NCI-H82 (cell line): ENCODE measurements around the gene CLCNKB.

ENCODE experiments used
- DNase-seq: peaks from one replicate; lab custom pipeline; 2025; lab: John Stamatoyannopoulos, UW

Gene CLCNKB

DNA sequence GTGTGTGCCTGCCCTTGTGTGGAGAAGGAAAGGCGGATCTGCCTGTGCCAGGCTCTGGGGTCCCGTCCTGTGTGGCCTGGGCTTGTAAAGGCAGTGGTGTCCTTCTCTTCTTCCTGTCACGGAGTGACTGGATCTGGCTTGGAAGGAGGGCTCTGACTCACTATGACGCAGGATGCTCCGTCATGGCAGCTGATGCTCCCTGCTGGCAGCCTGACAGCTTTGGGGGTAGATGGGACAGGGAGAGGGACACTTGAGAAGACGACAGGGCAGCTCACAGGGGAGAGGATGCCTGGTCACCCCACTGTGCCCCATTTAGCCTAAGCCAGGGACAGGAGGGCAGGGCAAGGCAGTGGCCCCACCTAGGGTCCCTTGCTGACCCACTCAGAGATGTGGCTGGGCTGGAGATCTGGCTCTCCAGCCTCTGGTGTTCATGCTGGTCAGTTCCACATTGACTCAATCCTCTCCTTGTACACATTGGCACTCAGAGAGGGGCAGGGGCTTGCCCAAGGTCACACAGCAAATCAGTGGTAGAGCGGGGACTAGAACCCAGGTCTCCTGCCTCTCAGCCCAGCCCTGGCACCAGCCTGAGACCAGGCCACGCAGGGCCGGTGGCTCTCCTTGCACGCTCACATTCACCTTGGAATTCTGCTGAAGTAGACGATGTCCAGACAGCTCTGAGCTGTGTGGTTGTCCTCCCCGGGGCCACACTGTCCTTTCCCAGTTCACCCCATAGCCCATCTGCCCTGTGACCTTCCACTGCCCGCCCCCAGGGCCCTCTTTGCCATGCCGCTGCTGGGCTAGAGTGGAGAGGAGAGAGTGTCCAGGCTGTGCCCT, 32.7 kb downstream of the CLCNKB start:
- no peak for DNase-seq

DNA sequence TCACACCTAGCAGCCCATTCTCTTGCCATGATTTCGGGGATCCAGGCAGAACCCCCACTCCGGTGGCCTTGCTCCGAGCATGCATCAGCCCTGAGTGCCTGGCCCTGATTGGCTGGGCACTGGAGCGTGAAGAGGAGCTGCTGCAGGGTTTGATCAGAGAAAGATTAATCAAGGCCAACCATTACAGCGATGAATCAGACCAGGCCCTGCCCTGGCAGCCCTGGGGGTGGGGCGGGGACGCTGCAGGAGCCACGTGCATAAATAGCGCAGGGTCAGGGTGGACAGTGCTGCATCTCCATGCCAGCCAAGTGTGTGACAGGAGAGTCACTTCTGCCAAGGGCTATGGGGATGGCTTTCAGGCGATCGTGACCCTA, 33.3 kb downstream of the CLCNKB start:
- peak; percentile 50 for DNase-seq

DNA sequence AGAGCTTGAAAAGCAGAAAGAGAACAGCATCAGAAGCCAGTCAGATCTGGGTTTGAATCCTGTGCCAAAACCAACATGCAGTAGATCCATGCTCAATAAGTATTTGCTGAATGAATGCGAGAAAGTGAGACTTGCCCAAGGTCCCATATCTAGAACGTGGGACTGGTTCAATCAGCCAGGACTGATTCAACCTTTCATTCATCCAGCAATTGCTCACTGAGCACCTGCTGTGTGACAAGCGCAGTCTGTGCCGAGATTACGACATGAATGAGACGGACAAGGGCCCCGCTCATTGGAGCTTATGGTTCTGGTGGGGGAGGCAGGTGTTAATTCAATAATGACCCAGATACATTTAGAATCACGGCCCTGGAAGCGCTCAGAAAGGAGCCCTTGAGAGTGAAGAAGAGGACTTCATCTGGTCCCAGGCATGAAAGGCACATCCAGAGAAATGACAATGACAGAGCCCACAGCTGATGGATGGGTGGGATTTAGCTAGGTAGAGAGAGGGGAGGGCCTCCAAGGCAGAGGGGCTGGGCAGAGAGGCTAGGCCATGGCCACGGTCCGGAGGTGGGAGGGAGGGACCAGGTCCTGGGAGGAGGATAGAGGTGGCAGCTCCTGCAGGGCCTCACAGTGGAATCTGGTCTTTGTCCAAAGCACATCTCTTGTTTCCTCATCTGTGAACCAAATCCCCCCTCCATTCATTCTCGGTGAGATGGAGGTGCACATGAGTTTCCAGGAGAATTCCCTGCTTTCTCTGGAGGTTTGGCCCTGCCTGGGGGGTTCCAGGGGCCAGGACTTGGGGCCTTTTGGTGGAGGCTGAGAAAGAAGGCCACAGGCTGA, 34.0 kb downstream of the CLCNKB start:
- DNase-seq, result no peak

DNA sequence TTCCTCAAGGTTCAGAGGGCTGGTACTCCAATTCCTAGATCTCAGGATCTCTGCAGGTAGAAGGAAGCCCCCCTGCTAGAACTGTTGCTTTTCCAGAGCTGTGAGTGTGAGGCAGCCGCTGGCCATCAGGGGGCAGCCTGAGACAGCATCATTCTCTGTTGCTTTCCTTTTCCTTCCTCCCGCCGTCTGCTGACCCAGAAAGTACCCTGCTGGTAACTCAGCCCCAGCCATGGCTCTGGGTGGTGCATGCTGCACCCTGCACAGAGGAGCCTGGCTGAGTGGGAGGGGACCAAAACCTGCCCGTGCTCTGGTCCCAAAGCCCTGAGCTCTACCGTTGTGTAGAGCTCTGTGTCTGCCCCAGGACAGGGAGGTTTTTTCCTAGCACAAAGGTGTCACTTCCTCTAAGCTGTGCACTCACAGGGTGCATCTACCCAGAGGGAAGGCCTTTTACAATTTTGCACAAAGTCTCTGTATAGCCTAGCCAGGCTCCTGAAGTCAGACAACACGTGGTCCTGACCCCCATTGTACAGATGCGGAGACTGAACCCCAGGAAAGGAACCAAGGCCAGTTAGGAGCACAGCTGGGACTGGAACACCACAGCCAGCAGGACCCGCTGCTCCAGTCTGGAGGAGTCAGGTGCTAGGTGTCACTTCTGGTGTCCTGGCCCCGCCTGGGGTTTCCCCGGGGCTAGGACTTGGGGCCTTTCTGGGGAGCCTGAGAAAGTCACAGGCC, 35.5 kb downstream of the CLCNKB start:
- DNase-seq, result peak; percentile 89

DNA sequence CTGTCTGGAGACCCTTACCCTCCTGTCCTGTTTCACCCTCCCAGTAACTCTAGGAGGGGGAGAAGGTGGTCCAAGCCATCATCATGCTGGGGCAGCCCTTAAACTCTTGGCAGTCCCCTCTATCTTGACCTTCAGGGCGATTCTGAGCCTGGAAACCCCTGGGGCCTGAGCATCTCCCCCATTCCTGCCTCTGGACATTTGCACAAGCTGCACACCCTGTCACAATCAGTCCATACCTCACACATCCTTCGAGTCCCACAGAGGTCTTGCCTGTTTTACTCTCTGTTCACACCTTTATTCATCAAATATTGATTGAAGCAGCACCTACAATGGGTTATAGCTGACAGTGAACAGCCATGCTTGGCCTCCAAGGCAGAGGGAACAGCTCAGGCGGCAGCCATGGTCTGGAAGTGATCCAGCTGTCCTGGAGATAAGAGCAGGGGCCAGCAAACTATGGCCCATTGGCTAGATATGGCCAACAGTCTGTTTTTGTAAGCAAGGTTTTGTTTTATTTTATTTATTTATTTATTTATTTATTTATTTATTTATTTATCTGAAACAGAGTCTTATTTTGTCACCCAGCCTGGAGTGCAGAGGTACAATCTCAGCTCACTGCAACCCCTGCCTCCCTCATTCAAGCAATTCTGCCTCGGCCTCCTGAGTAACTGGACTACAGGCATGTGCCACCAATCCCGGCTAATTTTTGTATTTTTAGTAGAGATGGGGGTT, 37.0 kb downstream of the CLCNKB start:
- no peak for DNase-seq

DNA sequence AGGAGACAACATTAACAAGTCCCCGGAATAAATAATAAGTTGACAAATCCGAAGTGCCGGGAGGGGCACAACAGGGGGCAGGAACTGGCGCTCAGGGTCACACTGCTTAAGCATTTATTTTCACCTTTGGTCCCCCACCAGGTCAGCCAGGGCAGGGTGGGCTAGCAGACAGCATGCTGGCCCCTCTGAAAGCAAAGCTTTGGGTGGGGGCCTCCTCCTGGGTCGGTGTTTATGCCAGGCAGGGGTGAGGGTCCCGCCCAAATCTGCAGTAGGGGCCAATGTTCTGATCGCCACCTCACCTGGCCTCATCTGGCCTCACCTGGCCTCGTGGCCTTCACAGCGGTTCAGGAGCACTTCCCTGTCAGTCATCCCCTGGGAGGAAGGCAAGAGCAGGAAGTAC, 38.1 kb downstream of the CLCNKB start:
- DNase-seq, result no peak

DNA sequence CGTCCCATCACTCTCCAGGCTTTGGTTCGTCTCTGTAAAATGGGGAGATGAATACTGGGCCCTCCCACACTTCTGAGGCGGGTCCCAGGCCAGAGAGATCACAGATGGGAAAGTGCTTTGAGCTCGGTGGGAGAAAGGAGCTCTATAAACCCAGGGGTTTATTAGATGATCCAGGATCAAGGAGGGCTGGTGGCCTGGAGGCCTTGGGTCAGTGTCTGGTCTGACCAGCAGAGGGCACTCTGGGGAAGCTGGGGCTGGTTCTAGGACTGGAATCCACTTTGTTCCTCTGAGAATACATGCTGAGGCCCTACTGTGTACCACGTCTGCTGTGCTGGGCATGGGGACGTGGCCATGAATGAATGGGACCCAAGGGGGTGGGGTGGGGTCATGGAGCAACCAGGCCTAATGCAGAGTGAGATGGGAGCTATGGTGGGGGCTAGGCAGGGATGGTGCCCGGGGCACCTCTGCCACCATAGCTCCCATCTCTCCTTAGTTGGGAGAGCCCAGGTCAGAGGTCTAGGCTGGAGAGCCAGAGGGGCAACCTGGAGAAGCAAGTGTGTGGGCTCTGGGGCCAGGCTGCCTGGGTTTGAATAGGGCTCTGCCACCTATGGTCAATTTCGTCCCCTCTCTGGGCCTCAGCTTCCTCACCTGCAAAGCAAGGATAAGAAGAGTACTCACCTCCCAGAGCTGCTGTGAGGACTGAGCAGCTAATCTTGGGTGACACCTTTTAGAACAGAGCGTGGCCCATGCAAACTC, 38.9 kb downstream of the CLCNKB start:
- peak; percentile 91 for DNase-seq

DNA sequence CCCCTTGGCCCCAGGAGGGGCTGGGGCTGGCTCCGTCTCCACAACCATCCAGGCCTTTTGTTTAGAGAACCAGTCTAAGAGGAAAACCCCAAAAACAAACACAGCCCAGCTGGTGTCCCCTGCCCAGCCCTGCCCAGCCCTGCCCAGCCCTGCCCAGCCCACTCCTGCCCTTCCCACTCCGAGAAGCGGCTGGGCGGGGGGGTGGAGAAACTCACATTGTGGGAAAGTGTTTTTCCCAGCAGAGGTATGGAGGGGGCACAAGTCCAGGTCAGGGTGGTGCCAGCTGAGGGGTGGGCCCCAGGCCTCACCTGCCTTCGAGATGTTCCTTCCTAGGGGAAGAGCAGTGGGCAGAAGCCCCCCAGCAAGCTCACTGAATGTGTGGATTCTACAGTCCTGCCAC, 39.9 kb downstream of the CLCNKB start:
- DNase-seq, result no peak

DNA sequence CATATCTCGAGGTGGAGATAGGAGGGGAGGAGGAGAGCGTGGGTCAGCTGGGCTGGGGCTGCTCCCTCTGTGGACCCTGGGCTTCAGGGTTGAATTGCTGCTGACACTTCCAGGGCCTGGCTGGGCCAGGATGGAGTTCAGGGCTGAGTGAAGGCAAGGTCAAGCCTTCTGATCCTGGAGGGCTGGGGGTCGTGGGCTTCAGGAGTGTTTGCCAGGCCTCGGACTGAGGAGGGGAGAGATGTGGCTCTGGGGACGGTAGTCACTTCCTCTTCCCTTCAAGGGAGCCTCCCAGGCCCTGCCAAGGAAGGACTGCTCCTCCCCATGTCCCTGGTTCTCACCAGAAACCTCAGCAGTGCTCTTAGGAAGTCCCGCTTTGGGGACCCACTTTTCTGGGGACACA, 41.9 kb downstream of the CLCNKB start:
- no peak for DNase-seq

DNA sequence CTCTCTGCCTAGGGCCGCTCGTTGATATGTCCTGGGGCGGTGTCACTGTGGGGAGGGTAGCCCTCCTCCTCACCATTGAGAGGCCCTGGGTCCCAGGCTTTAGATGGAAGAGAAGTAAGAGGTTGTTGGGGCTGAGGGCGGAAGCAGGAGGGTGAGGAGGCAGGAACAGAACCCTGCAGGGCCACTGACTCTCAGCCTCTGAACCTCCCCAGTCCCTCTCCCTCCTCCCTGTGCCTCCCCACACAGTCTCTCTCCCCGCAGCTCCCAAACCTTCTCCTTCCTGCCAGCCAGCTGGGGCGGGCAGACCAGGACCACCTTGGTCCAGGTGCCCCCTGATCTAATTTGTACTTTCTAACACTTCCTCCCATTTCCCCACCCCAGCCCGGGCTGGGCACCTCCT, 44.2 kb downstream of the CLCNKB start:
- DNase-seq, result no peak

DNA sequence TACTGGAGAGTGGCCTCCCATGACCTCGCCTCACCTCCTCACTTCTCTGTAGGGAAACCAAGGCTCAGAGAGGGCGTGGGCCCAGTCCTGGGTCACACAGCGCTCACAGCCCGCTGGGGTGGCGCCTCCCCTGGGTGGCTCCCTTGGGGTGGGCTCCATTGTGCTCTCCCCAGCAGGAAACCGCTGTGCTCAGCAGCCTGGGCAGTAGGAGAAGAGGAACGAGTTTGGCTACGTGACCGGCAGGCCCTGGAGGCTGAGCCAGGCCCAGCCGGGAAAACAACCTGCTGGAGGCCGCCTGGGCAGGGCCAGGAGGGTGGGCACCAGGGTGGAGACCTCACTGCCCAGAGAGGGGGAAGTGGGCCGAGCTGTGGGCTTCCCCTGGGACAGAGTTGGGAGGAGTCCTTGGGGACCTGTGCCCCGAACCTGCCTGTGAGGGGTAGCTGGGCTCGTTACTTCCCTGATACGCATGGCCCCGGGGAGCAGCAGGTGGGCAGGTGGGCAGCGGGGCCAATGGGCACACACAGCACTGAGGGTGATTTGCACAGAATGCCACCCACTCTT, 44.8 kb downstream of the CLCNKB start:
- DNase-seq, result no peak

DNA sequence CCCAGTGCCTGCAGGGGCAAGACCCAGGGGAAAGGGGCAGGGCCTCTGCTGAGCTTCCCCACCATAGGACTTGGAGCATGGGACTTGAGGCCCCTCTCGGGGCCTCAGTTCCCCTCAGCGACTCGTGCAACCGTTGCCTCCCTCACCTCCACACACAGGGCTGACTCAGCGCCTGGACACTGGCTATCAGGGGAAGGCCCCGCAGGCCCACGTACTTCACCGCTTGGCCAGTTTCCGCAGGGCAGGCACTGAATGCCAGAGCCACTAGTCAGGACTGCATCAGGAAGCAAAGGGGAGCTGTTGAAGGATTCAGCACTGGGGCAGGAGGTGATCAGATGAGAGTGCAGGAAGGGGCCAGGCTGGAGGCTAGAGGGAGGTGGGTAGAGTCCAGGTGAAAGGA, 45.4 kb downstream of the CLCNKB start:
- DNase-seq, result no peak

DNA sequence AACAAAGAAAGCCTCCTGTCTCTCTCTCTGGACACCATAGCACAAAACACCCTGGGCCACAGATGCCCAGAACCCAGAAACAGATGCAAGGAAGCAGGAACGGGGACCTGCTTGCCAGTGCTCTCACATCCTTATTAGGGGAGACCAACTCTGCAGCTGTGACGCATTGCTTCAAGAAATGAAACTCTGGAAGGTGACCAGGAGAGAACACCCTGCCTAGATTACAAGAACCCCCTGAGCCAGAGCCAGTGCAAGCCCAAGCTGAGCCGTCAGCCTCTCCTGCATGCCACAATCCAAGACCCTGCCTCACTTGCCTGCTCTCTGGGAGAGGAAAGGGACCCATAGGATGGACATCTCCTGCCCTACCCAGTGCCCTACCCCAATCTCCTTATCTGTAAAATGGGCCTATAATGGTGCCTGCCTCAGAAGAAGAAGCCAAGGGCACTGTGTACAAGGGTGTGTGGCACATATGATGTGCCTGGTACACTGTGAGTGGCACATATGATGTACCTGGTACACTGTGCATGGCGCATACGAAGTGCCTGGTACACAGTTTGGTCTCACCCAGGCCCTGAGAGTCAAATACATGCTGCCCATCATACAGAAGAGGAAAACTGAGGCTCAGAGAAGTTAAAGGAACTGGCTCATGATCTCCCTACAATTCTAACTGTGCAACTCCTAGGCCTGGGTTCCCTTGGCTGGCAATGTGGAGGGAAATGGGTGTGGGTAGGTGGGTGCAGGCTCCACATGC, 46.7 kb downstream of the CLCNKB start:
- no peak for DNase-seq

DNA sequence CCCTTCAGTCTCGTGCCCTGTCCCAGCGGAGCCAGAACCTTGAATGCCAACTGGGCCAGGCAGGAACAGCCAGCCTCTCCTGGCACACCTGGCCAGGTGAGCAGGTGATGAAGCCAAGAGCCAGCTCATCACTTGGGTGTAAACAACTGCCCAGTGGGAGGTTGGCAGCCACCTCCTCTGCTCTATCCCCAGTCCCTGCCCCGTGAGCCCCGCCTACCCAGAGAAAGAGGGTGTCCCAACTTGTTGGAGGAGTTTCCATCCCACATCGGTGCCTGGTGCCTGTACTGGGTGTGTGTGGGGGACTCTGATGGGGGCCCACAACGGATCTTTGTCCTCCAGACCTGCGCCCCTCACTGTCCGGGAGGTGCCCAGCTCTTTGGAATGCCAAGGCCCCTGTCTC, 47.7 kb downstream of the CLCNKB start:
- no peak for DNase-seq

DNA sequence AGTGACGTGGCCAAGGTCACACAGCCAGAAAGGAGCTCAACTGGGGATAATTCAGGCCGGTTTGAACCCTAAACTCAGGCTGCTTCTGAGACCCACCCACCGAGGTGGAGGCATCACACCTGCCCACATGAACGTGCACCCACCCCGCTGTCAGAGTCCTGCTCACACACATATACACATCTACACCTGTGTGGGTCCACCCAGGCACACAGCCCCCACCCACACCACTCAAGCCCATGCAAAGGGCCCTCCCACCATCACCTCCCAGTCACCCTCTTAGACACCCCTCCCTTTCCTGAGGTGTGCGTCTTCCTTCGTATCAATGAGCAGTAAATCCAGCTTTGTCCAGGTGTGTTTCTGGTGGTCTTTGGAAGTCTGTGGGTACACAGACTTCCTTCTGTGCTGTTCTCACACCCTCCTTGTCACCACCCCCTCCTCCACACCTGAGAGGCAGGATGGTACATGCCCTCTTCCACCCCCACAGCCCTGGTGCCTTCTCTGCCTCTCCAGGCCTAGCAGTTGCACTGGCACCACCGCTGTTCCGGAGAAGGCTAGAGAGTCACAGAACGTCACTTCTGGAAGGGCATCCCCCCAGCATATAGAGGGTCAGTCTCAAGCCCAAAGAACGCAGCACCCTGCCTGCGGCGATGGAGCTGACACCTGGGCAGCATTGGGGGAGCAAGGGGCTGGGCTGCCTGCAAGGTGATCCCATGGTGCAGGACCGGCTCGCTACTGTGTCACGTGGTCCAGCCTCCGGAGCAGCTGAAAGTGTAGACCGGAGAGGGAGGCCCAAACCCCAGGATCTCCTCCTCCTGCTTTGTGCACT, 48.7 kb downstream of the CLCNKB start:
- DNase-seq, result no peak

DNA sequence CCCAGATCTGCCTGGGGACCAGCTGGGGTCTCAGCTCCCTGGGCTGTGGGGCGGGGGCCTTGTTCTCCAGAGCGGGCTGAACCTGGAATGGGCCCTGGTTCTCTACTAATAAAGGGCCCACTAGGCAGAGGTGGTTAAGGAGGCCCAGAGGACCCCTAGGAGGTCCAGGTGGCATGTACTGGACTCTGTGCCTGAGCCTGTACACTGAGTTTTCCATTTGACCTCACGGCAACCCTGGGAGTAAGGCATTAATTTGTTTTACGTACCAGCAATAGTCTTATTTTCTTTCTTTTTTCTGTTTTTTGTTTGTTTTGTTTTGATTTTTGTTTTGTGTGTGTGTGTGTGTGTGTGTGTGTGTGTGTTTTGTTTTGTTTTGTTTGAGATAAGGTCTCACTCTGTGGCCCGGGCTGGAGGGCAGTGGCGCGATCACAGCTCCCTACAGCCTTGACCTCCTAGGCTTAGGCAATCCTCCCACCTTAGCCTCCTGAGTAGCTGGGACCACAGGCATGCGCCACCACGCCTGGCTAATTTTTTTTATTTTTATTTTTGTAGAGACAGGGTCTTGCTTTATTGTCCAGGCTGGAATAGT, 49.4 kb downstream of the CLCNKB start:
- no peak for DNase-seq

DNA sequence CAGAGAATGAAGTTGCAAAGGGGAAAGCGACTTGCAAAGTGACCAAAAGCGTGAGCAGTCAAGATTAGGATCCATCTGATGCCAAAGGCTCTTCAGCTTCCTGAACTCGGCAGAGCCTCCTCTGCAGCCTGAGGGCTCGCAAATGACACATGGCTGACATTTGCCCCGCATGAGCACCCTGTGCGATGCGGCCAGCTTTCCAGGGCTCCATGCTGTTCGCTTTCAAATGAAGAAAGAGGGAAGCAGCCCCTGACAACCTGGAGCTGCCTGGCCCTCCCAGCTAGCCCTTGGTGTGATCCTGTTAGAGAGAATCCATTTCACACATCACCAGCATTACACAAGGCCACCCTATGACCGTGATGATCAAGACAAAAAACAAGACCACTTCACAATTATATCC, 50.0 kb downstream of the CLCNKB start:
- no peak for DNase-seq

DNA sequence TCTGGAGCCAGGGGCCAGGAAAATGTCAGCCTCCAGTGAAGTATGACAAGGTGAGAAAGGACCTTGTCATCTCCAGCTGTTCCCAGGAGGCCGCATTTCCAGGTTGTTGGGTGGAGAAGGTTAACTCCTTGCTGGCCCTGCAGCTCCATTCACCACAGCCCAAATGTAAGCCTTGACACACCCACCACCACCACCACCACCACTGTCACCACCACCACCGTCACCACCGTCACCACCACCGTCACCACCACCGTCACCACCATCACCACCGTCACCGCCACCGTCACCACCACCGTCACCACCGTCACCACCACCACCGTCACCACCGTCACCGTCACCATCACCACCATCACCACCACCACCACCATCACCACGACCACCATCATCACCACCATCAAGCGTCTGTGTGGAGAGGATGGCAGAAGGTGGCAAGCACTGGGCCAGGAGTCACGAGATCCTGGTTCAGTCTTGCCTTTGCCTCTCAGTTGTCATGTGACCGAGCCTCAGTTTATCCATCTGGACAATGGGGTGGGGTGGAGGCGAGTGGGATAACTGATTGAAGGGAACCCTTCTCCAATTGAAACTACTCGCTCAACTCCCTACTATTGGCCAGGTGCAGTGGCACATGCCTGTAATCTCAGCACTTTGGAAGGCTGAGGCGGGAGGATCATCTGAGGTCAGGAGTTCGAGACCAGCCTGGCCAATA, 51.0 kb downstream of the CLCNKB start:
- no peak for DNase-seq
